ACC112 (cell line): ENCODE measurements around the gene ZNF768.
"Not testable (repeated sequence)": the region's sequence is repeated elsewhere in the genome, so short reads cannot be mapped to it uniquely, and the experiment has no call there.

Experiments
- H2AFZ ChIP-seq: fragments of 200-600 bp; sonication (generic); one replicate; pipeline ENCODE4 v1.6.0; 2017; ENCODE audit warnings: antibody characterized with exemption, low read length; ENCODE audit not compliant: unreplicated experiment
- H3K27ac ChIP-seq: fragments of 200-600 bp; sonication (generic); 2 replicates; pipeline ENCODE4 v1.5.1; 2014; ENCODE audit warnings: low read depth, mild to moderate bottlenecking, antibody characterized with exemption, low read length, moderate library complexity
- H3K27me3 ChIP-seq: fragments of 200-600 bp; sonication (generic); 2 replicates; pipeline ENCODE4 v1.6.1; 2014; ENCODE audit warnings: mild to moderate bottlenecking, antibody characterized with exemption, low read length, moderate library complexity, mixed read lengths; ENCODE audit not compliant: insufficient read depth
- H3K36me3 ChIP-seq: fragments of 200-600 bp; sonication (generic); 2 replicates; pipeline ENCODE4 v1.6.1; 2016; ENCODE audit warnings: mild to moderate bottlenecking, antibody characterized with exemption, low read length, moderate library complexity, mixed read lengths; ENCODE audit not compliant: insufficient read depth
- H3K4me1 ChIP-seq: fragments of 200-600 bp; sonication (generic); one replicate; pipeline ENCODE4 v1.6.1; 2016; ENCODE audit warnings: low read length, mixed read lengths; ENCODE audit not compliant: insufficient read depth, unreplicated experiment, control insufficient read depth
- H3K4me3 ChIP-seq: fragments of 200-600 bp; sonication (generic); 2 replicates; pipeline ENCODE4 v1.5.1; 2014; ENCODE audit warnings: mild to moderate bottlenecking, low read depth, low read length
- H3K79me2 ChIP-seq: fragments of 200-600 bp; sonication (generic); one replicate; pipeline ENCODE4 v1.6.0; 2016; ENCODE audit warnings: low read length; ENCODE audit not compliant: control insufficient read depth, unreplicated experiment, insufficient read depth

The ZNF768 gene

GRCh38 chr16:30481381-30481780, 45.0 kb downstream of the ZNF768 start:
- Histone ChIP-seq H3K36me3 (no peaks in the 10 kb centered on the region), H3K4me1 (no peaks in the 10 kb centered on the region), H2AFZ (no peak overlapping the region), H3K79me2 (no peaks in the 10 kb centered on the region), H3K27ac (no peak overlapping the region), H3K4me3 (no peak overlapping the region), H3K27me3 (peaks cover 28% of the 10 kb centered on the region)

GRCh38 chr16:30478766-30479478, 47.4 kb downstream of the ZNF768 start:
- Histone ChIP-seq H3K79me2 (no peaks in the 10 kb centered on the region), H3K4me1 (no peaks in the 10 kb centered on the region), H3K36me3 (no peaks in the 10 kb centered on the region)

GRCh38 chr16:30477773-30478172, 48.6 kb downstream of the ZNF768 start:
- not testable (repeated sequence) for H3K4me3 ChIP-seq, H2AFZ ChIP-seq, H3K79me2 ChIP-seq, H3K4me1 ChIP-seq, H3K36me3 ChIP-seq, H3K27ac ChIP-seq
- H3K27me3 ChIP-seq: peaks cover 53% of the 10 kb centered on the region

More at GRCh38 chr16:30478766-30479478, 47.4 kb downstream of the ZNF768 start:
- Histone ChIP-seq H3K4me3 (no peak overlapping the region), H2AFZ (no peak overlapping the region), H3K27ac (no peak overlapping the region), H3K27me3 (peaks cover 44% of the 10 kb centered on the region)

GRCh38 chr16:30476991-30477390, 49.4 kb downstream of the ZNF768 start:
- Histone ChIP-seq H3K36me3 (no peaks in the 10 kb centered on the region), H3K4me1 (no peaks in the 10 kb centered on the region), H3K27me3 (peaks cover 57% of the 10 kb centered on the region), H3K79me2 (no peaks in the 10 kb centered on the region), H2AFZ (no peak overlapping the region), H3K27ac (no peak overlapping the region), H3K4me3 (no peak overlapping the region)

- Histone ChIP-seq H3K79me2 (no peaks in the 10 kb centered on the region), H3K4me1 (no peaks in the 10 kb centered on the region), H3K27ac (no peak overlapping the region), H3K4me3 (no peak overlapping the region), H3K36me3 (no peaks in the 10 kb centered on the region), H2AFZ (no peak overlapping the region), H3K27me3 (peaks cover 49% of the 10 kb centered on the region)
These were observed 51.7 kb downstream of the ZNF768 start for GRCh38 chr16:30474684-30475083.

- Histone ChIP-seq H3K27ac (no peak overlapping the region), H3K4me3 (no peak overlapping the region), H3K79me2 (no peaks in the 10 kb centered on the region), H3K36me3 (no peaks in the 10 kb centered on the region), H3K27me3 (peaks cover 46% of the 10 kb centered on the region), H2AFZ (no peak overlapping the region), H3K4me1 (no peaks in the 10 kb centered on the region)
These were observed 52.3 kb downstream of the ZNF768 start for GRCh38 chr16:30474074-30474452.
